ENCODE results near the gene INTS14. TPM values are rescaled to one million over a fixed set of nuclear protein-coding genes. Genes with fewer than 3 reads are reported as not detected.
"Not testable (repeated sequence)": the region's sequence is repeated elsewhere in the genome, so short reads cannot be mapped to it uniquely, and the experiment has no call there.

Gene INTS14
- total RNA-seq, 2 donors from 2014 or later = 15.3 to 19.7 TPM

DNA sequence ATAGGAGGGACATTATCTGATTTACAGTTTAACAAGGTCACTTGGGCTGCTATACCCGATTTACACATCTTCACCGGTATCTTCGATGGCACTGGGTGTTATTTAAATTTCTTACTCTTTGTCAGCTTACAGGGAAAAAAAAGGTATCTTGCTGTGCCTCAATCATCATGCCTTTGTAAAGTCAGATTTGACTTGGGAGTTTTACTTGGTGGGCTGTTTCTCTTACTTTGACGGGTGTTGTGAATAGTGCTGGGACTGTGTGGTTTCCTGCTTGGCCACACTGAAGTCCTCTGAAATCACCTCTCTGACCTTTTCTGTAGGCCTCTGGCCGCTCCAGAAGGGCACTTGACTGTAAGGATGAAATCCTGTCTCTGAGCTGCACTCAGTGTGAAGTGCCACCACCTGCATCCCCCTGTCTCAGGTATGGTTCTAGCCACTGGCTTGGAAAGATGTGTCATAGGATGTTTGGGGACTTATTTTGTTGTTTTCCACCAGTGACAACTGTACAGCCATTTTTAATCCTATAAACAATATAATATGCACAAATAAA lies 7.7 kb upstream of the INTS14 start:
- no peak overlapping the region for H3K27ac ChIP-seq
- no peak overlapping the region for H3K4me3 ChIP-seq
- H3K36me3 ChIP-seq = no peaks in the 10 kb centered on the region
- H3K4me1 ChIP-seq = no peaks in the 10 kb centered on the region
- no peaks in the 10 kb centered on the region for H3K27me3 ChIP-seq
- no peak for DNase-seq (ENCODE audit: low spot score)
- H3K9me3 ChIP-seq = no peaks in the 10 kb centered on the region
- TF ChIP-seq CTCF (IDR thresholded peaks at IDR 0.05) = no peak

DNA sequence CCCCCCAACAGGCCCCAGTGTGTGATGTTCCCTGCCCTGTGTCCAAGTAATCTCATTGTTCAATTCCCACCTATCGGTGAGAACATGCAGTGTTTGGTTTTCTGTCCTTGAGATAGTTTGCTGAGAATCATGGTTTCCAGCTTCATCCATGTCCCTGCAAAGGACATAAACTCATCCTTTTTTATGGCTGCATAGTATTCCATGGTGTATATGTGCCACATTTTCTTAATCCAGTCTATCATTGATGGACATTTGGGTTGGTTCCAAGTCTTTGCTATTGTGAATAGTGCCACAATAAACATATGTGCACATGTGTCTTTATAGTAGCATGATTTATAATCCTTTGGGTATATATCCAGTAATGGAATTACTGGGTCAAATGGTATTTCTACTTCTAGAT lies 5.0 kb upstream of the INTS14 start:
- not testable (repeated sequence) for H3K9me3 ChIP-seq; DNase-seq (ENCODE audit: low spot score); H3K27ac ChIP-seq; H3K27me3 ChIP-seq; H3K36me3 ChIP-seq; H3K4me3 ChIP-seq
- peaks cover 0 to 11% of the 10 kb centered on the region in 2 donors for H3K4me1 ChIP-seq

GRCh38 chr15:65612949-65613744 lies 2.2 kb upstream of the INTS14 start:
- peaks cover 0 to 31% of the 10 kb centered on the region in 2 donors for H3K4me1 ChIP-seq
- no peak overlapping the region for H3K4me3 ChIP-seq
- no peak for DNase-seq (ENCODE audit: low spot score)
- no peaks in the 10 kb centered on the region for H3K36me3 ChIP-seq
- no peak for TF ChIP-seq CTCF (IDR thresholded peaks at IDR 0.05)
- H3K27me3 ChIP-seq = no peaks in the 10 kb centered on the region
- H3K27ac ChIP-seq = no peak overlapping the region
- H3K9me3 ChIP-seq = no peaks in the 10 kb centered on the region

DNA sequence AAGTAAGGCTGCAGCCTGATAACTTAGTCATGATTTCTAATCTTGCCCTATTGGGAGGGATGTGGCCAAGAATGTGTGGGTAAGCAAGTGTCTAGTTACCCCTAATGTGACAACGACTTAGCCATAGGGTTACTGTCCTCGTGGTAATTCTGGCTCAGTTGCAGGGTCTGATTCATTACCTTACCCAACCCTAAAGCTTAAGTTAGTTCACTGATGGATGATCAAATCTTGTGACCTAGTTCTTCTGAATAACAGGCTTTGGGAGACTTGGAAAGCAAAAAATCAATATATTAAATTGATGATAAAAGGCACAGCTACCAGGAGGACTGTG lies 1.6 kb upstream of the INTS14 start:
- Histone ChIP-seq H3K9me3 (no peaks in the 10 kb centered on the region), H3K4me3 (no peak overlapping the region), H3K4me1 (peaks cover 0 to 31% of the 10 kb centered on the region in 2 donors), H3K27ac (no peak overlapping the region), H3K27me3 (no peaks in the 10 kb centered on the region), H3K36me3 (no peaks in the 10 kb centered on the region)
- TF ChIP-seq CTCF (IDR thresholded peaks at IDR 0.05) = no peak
- no peak for DNase-seq (ENCODE audit: low spot score)

DNA sequence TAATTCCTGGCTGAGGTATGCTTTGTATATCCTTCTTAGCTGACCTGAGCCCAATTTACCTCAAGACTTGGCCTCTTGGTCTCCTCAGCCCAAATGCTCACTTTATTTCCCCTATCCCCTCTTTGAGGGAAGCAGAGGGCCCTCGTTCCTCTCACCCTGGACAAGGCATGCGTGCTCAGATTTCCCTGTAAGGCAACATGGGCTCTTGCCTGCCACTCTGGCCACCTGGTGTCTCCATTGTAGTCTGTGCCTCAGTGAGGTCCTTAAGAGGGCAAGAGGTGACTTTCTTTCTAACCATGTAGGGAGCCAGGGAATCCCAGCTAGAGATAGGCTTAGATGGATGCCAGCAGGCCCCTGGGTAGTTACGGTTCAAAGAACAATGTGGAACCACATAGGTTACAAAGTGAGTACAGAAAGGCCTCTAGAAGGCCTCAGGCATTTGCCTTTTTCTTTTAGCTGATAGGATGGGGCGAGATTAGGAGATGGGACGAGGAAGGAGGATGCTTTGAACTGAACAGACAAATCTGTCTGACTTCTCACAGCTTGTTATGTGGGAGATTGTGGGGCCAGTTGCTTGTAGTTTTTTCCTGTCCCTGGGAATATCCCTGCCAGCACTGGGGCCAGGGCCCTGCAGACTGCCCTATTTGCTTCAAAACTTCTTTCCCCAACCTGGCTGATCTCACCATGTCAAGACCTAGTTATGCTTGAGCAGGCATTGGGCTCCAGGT lies 1.1 kb upstream of the INTS14 start:
- no peaks in the 10 kb centered on the region for H3K9me3 ChIP-seq
- H3K27ac ChIP-seq = peak overlapping the region; percentile 97 to 98
- H3K36me3 ChIP-seq = no peaks in the 10 kb centered on the region
- no peaks in the 10 kb centered on the region for H3K27me3 ChIP-seq
- no peak for TF ChIP-seq CTCF (IDR thresholded peaks at IDR 0.05)
- peaks cover 0 to 31% of the 10 kb centered on the region in 2 donors for H3K4me1 ChIP-seq
- peak overlapping the region; percentile 89 to 96 for H3K4me3 ChIP-seq
- no peak for DNase-seq (ENCODE audit: low spot score)

GRCh38 chr15:65603559-65603958 lies 7.4 kb downstream of the INTS14 start:
- Histone ChIP-seq H3K4me1 (no peaks in the 10 kb centered on the region), H3K9me3 (no peaks in the 10 kb centered on the region), H3K36me3 (peaks cover 50% of the 10 kb centered on the region), H3K4me3 (no peak overlapping the region), H3K27me3 (no peaks in the 10 kb centered on the region), H3K27ac (no peak overlapping the region)
- no peak for DNase-seq (ENCODE audit: low spot score)
- TF ChIP-seq CTCF (IDR thresholded peaks at IDR 0.05) = no peak

Data from right atrium auricular region (tissue), 2 donors.